GM21515 (cell line): ENCODE data around the gene SLC22A17.

Experiments used
- ATAC-seq: cut with Tn5 transposase; IDR thresholded peaks from one replicate; pipeline ENCODE4 v1.9.1; 2021; ENCODE audit not compliant: unreplicated experiment

SLC22A17 gene

DNA sequence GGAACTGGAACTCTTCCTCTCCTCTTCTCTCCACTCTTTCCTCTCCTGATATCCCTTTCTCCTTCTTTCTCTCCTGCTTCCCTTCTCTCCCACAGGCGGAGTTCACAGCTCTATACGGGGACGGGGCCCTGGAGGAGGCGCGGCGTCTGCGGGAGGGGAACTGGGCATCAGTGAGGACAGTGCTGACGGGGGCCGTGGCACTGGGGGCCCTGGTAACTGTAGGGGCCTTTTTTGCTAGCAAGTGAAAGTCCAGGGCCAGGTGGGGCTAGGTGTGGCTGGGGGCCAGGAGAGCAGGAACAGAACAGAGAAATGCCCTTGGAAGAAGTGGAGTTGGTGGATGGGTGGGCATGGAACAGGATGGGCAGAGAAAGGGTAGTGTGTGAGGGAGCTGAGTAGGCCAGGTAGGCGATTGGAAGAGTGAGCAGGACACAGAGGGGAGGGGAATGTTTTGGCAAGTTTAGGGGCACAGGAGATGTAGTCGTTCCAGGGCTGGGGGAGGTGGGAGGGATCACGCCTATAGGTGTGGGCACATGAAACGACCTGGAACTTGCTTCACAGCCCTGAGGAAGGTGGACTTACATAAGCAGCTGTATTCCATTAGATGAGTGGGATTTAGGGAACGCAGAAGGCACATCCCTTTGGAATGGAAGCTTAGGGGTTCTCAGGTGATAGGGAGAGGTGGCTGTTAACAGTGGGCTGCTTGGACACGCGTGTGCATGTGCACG, 43.8 kb downstream of the SLC22A17 start:
- ATAC-seq, result no peak

DNA sequence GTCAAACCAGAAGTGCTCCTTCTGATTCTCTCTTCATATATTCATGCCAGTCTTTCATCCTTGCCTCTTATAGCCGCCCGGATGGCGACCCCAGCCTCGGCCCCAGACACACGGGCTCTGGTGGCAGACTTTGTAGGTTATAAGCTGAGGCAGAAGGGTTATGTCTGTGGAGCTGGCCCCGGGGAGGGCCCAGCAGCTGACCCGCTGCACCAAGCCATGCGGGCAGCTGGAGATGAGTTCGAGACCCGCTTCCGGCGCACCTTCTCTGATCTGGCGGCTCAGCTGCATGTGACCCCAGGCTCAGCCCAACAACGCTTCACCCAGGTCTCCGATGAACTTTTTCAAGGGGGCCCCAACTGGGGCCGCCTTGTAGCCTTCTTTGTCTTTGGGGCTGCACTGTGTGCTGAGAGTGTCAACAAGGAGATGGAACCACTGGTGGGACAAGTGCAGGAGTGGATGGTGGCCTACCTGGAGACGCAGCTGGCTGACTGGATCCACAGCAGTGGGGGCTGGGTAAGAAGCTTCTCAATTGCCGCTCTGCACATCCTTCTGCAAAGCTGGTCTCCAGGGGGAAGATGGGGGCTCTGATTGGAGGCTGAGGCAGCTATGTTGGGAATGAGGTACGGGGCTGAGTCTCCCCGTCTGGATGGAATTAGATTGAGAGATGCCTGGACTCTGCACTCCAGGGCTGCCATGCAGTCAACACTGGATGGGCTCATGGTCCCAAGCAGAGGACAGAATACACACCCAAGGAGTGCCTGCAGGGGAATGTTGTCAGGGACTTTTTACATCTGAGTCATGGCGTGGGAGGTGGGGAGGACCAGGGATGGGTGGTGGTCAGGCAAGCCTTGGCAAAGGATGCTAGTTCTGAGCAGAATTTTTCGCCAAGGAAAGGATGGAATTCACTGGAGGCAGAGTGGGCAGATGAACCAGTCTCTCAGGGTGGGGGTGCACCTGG, 44.7 kb downstream of the SLC22A17 start:
- no peak for ATAC-seq

DNA sequence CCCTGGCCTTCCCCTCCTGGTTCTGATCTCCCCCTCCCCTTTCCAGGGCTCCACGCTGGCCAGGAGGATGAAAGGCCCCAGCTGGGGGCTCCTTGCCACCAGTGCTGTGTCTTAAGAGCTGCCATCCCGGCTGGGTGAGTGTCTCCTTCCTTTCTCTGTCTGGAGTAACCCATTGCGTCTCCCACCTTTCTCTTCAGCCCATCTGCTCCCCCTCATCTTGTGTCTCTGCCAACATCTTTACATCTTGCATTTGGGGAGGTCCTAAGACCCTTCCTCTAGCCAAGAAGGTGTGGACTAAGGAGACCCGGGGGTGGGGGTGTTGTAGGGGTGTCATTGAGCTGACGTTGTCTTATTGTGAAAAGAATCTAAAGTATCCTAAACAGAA, 45.5 kb downstream of the SLC22A17 start:
- no peak for ATAC-seq

DNA sequence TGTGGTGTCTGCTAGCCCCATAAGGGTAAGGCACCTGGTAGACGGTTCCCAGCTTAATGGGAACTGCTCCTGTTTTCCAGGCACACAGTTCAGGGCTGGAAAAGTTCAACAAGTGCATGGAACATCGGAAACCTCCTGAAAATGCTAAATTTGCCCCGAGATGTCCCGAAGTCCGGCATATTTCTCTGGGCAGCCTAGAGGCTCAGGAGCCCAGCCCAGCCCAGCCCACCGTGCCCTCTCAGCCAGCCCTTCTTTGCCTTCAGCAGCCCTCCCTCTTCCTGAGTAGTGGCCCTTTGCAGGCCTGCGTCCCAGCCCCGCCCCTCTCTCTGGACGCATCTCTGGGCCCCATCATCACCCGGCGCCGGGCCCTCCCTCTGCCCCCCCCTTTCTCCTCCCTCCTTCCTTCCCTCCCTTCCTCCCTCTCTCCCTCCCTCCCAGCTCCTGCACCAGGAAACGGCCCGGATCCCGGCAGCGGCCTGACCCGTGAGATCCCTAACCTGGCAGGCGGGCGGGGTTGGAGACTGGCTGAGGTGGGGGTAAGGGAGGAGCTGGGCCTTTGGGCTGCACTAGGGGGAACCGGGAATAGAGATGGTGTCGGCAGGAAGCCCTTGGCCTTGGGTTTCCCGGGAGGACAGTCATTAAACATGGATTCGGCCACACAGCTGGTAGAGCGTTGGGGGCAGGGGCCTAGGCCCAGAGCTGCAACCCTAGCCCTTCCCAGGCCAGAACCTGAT, 46.1 kb downstream of the SLC22A17 start, which contains the start of gene BCL2L2:
TSS of gene BCL2L2 (plus strand) at position 422 of the 734 bp plus-strand sequence. CDS start 935 bp downstream, outside the sequence.
- no peak for ATAC-seq

DNA sequence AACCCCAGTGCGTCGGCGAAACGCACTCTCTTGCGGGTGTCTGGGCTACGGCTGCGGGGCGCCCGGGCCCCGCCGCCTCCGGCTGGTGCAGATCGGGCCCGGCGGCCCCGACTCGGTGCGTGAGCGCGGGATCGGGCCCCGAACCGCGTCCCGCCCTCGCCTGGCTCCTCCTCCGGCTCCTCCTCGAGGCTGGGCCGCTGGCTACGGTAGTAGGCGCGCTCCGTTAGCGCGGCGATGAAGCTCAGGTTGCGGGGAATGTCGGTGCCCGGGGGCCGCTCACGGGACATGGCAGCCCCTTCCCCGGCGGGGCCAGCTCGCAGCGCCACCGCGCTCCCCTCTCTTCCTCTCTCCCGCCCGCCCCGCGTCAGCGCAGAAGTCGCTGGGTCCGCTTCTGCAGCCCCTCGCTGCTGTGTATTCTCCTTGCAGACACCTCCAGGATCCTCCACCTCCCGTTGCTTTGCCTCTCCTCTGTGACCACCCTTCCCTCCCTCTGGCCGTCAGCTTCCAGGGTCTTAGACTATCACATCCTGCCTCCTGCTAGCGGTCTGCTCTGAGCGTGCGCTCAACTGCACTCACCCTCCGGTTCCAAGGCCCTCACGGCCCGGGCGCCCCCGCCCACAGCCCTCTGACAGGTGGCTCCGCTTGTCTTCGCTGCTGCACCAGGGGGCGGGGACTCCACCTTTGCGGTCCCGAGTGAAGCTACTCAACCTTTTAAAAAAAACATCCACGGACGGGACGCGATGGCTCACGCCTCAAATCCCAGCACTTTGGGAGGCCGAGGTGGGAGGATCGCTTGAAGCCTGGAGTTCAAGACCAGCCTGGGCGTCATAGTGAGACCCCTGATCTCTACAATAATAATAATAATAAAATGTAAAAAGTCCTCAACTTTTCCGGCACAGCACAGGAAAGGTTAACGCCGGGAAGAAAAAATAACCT, 50.1 kb downstream of the SLC22A17 start, which contains the start of gene PPP1R3E:
TSS of gene PPP1R3E (minus strand) at position 570 of the 936 bp plus-strand sequence. CDS start at position 287, 283 bp downstream.
- ATAC-seq, result peak; percentile 41

DNA sequence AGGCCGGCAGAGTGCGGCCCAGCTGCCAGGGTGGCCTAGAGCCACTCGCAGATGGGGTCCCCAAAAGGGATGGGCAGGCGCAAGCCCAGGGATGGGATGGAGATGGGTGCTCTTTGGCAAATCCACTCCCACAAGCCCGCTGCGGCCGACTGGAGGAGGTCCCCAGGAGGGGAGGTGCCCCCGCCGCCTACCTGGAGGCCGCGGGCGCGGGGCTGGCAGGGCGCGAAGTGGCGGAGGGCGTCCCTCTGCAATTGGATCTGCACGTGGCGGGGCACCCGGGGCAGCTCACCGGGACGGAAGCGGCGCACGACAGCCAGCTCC, 50.8 kb downstream of the SLC22A17 start:
- ATAC-seq, result peak; percentile 9

DNA sequence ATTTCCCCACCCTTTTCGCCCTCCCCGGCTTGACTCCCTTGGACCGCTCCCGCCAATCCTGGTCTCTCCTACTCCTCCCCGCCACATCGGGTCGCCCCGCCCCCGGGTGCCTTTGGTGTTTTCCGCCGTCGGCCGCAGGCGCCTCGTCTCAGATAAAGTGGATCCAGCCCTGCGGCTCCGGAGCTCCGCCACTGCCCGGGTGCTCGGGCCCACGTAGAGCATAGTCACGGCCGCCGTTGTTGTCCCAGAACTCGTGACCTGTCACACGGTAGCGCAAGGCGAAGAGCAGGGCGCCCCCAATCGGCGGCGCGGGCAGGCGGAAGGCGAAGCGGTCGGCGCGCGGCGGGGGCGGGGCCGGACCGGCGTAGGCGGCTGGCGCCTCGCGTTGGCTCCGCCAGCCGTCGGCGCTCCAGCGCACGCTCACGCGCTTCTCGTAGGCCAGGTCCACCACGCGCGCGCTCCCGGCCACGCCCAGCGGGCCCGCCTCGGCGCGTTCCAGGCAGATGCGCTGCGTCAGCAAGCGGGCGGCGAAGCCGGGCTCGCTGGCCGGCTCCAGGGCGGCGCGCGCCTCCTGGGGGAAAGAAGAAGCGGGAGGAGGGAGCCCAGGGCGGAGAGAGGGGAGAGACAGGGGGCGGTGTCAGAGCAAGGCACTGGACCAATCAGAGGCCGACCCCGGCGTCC, 51.3 kb downstream of the SLC22A17 start:
- peak; percentile 72 for ATAC-seq

DNA sequence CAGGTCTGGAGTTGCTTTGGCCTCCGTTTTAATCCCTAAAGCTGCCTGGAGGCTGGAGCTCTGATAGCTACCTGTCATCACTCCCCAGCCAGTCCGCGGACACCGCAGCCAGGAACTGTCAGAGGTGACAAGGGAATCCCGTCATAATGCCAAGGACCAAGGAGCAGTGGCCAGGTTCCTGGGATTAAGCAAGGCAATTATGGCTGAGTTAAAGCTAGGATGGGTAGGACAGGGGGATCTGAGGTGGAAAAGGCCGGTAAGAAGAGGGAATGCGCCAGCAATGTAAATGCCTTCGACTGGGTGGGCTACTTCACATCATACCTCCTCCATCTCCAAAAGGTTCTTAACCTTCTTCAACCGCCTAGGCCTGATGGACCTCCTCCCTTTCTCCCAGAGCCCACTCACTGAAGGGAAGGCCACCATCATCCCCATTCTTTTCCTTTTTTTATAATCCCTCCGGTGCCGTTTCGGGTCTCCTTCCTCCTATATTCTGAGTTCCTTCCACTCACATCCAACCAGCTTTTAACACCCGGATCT, 51.9 kb downstream of the SLC22A17 start:
- ATAC-seq, result no peak

DNA sequence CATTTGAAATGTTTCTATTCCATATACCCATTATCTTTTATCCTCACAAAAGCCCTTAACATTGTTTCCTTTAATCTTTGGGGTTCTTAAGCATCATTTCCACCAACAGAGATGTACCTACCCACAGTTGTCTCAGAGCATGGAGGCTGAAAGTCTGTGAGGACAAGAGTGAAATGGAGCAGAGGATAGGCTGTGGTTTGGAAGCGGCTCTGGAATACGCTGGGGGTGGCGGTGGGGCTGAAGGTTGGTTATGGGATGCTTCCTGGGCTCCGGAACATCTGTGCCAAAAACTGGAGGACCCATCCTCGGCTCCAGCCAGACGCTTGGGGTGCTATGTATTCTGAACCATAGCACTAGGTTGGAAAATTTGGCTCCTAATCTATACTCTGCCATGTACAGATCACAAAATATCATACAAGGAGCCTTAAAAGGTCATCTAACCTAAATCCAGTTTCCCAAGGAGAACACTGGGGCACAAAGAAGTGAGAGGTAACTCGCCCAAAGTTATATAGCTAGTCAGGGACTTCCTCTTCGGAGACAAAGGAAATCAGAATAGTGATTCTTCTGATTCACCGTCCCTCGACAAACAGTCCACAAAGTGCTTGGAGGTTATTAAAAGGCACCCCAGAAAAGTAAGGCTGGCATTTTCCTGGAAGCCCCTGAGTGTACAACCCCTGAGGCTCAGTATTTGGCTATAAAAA, 52.6 kb downstream of the SLC22A17 start:
- no peak for ATAC-seq

DNA sequence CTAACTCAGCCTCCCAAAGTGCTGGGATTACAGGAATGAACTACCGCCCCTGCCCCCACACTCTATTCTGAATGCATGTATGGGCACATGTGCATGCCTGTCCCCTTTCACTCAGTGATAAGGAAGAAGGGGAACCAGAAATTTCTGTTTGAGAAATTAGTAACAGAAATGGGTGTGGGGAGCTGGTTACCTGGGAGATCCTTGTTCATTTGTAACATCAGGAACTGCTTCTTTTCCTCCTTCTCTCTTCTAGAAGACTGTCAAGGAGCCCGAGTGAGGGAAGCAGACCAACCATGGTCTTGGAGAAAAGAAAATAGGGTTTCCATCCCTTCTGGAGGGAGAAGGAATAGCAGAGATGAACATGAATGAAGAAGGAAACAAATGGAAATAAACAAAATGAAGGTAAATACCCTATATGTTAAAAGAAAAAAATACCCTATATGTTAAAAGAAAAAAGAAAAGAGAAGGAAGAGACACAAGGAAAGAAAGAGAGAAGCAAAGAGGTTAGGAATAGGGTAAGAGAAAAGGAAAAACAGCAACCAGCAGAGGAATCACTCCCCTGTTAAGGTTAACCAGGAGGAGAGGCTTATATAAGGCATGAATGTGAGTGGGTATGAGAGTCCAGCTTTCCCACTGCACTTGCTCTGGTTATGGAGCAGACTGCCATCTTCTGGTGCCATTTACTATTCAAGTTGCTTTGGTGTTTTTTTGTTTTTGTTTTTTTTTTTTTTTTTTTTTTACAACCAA, 53.3 kb downstream of the SLC22A17 start:
- ATAC-seq, result no peak

DNA sequence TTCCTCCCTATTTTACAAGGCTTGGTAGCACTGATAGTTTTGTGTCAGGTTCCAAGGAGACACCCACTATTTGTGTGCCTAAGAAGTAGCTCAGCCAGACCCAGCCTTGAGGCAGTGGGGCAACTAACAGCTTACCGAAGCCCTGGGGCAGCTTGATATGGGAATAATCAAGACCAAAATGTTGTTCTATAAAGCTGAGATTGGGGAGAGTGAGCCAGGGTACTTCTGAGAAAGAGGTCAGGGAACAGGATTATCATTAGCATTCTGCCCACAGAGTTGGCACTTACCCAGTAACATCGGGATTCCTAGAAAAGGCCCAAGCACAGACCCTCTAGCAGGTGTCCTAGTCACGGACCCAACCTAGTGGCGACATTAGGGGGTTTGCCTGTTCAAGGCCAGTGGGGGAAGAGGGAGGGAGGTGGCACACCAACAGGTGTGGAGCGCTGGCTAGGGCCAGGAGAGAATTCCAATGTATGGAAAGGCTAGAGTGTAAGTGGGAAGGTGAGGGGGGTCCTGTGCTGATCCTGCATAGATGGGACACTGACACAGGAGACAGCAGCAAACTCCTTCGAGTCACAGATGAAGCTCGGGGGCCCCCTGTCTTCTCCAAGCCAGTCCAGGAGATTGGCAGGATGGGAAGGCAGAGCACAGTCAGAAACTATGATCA, 54.9 kb downstream of the SLC22A17 start:
- ATAC-seq, result no peak

DNA sequence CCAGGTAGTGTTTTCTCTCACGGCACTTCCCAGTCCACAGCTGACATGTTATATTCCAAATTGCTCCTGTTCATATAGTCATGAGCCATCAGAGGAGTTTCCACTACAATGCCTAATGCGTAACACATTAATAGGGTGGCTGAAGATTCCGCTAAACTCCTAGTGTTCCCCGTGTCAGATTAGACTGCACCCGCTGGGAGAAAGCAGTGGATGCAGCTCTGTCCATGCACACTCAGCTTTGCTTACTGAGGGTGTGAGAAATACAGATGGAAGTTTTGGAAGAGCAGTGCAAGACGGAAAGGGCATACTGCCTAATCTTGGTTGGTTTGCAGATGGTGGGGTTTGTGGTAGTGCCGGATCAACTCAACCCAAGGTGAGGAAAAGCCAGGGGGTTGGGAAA, 55.6 kb downstream of the SLC22A17 start:
- no peak for ATAC-seq
